ENCODE data around the gene ADCY5.

The ADCY5 gene

GRCh38 chr3:123431658-123432324, 17.1 kb downstream of the ADCY5 start (continued):
- TF ChIP-seq ZNF394 (tag by site-specific recombination; IDR thresholded peaks at IDR 0.05; ENCODE audit: borderline replicate concordance), result peak; percentile 50
- no peak for TF ChIP-seq KLF1 (tag by site-specific recombination; IDR thresholded peaks at IDR 0.05)
- TF ChIP-seq, protein P1, sequence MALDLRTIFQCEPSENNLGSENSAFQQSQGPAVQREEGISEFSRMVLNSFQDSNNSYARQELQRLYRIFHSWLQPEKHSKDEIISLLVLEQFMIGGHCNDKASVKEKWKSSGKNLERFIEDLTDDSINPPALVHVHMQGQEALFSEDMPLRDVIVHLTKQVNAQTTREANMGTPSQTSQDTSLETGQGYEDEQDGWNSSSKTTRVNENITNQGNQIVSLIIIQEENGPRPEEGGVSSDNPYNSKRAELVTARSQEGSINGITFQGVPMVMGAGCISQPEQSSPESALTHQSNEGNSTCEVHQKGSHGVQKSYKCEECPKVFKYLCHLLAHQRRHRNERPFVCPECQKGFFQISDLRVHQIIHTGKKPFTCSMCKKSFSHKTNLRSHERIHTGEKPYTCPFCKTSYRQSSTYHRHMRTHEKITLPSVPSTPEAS (tag by site-specific recombination; IDR thresholded peaks at IDR 0.05), result no peak
- no peak for TF ChIP-seq ZNF350 (tag by site-specific recombination; IDR thresholded peaks at IDR 0.05)
- no peak for TF ChIP-seq ZNF155 (tag by site-specific recombination; IDR thresholded peaks at IDR 0.05)
- no peak for TF ChIP-seq GLIS2 (tag by site-specific recombination; IDR thresholded peaks at IDR 0.05)
- no peak for TF ChIP-seq ZNF214 (tag by site-specific recombination; IDR thresholded peaks at IDR 0.05; ENCODE audit: borderline replicate concordance)
- no peak for TF ChIP-seq ZNF302 (tag by site-specific recombination; IDR thresholded peaks at IDR 0.05; ENCODE audit: low read depth)
- TF ChIP-seq TRIM28 (IDR thresholded peaks at IDR 0.05; ENCODE audit: borderline replicate concordance, low read length), result peak; percentile 86
- TF ChIP-seq ZNF837 (tag by site-specific recombination; IDR thresholded peaks at IDR 0.05), result no peak
- TF ChIP-seq ZNF521 (tag by site-specific recombination; IDR thresholded peaks at IDR 0.05), result no peak
- peak; percentile 56; the same call in 1 of the 2 replicates for TF ChIP-seq KLF10 (tag by site-specific recombination; IDR thresholded peaks at IDR 0.05)
- no peak for TF ChIP-seq ZNF585B (tag by site-specific recombination; IDR thresholded peaks at IDR 0.05)
- TF ChIP-seq ZNF48 (tag by site-specific recombination; IDR thresholded peaks at IDR 0.05), result no peak
- TF ChIP-seq ZNF211 (tag by site-specific recombination; IDR thresholded peaks at IDR 0.05; ENCODE audit: low read depth), result no peak
- peak; percentile 92 for TF ChIP-seq OVOL3 (tag by site-specific recombination; IDR thresholded peaks at IDR 0.05)
- peak; percentile 45; the same call in 1 of the 2 replicates for TF ChIP-seq ZBTB48 (tag by site-specific recombination; IDR thresholded peaks at IDR 0.05)
- TF ChIP-seq ZNF391 (tag by site-specific recombination; IDR thresholded peaks at IDR 0.05; ENCODE audit: borderline replicate concordance, low read depth), result peak; percentile 29; the same call in 1 of the 2 replicates
- TF ChIP-seq ZNF626 (tag by site-specific recombination; IDR thresholded peaks at IDR 0.05), result no peak
- TF ChIP-seq FEZF1 (tag by site-specific recombination; IDR thresholded peaks at IDR 0.05), result peak; percentile 98
- no peak for TF ChIP-seq EGR2 (tag by site-specific recombination; IDR thresholded peaks at IDR 0.05; ENCODE audit: low read depth)
- peak; percentile 48; the same call in 1 of the 2 replicates for TF ChIP-seq ZSCAN5A (tag by site-specific recombination; IDR thresholded peaks at IDR 0.05)
- peak; percentile 94 for TF ChIP-seq ZNF24 (tag by site-specific recombination; IDR thresholded peaks at IDR 0.05)
- peak; percentile 38 for TF ChIP-seq ZNF600 (tag by site-specific recombination; IDR thresholded peaks at IDR 0.05)
- no peak for TF ChIP-seq RBAK (tag by site-specific recombination; IDR thresholded peaks at IDR 0.05)
- no peak for TF ChIP-seq PRDM1 (tag by site-specific recombination; IDR thresholded peaks at IDR 0.05)
- TF ChIP-seq ZSCAN16 (tag by site-specific recombination; IDR thresholded peaks at IDR 0.05), result 0 out of 2 replicates have a peak, but pooled peaks have one; percentile 39
- no peak; the same call in 1 of the 2 replicates for TF ChIP-seq ZNF654 (tag by site-specific recombination; IDR thresholded peaks at IDR 0.05; ENCODE audit: low read depth)
- TF ChIP-seq ZNF18 (tag by site-specific recombination; IDR thresholded peaks at IDR 0.05), result peak; percentile 76
- peak; percentile 64 for TF ChIP-seq ZNF146 (tag by site-specific recombination; IDR thresholded peaks at IDR 0.05)
- no peak for TF ChIP-seq ZNF658 (tag by site-specific recombination; IDR thresholded peaks at IDR 0.05)
- peak; percentile 95 for TF ChIP-seq ZNF488 (tag by site-specific recombination; IDR thresholded peaks at IDR 0.05)
- peak; percentile 99 for TF ChIP-seq OSR2 (tag by site-specific recombination; IDR thresholded peaks at IDR 0.05)
- no peak for TF ChIP-seq ZNF549 (tag by site-specific recombination; IDR thresholded peaks at IDR 0.05)
- no peak for TF ChIP-seq ZNF529 (tag by site-specific recombination; IDR thresholded peaks at IDR 0.05; ENCODE audit: insufficient replicate concordance)
- TF ChIP-seq IKZF3 (tag by site-specific recombination; IDR thresholded peaks at IDR 0.05), result peak; percentile 82
